Fibroblast of skin of left quadriceps (primary cell): ENCODE results near the gene CDC14A.

Experiments
- DNase-seq, 2 experiments: peaks; one replicate each; pipeline ENCODE4 v3.0.0-alpha.2; 2013; ENCODE audit warnings: low read depth in 2 of 2

The CDC14A gene

GRCh38 chr1:100445565-100445964 lies 93.3 kb downstream of the CDC14A start:
- no peak for DNase-seq

GRCh38 chr1:100448366-100448765 lies 96.1 kb downstream of the CDC14A start:
- no peak for DNase-seq

GRCh38 chr1:100449477-100449876 lies 97.2 kb downstream of the CDC14A start:
- DNase-seq = no peak

- DNase-seq = no peak
Measured at GRCh38 chr1:100452641-100453040, 100.3 kb downstream of the CDC14A start.

GRCh38 chr1:100455478-100456072 lies 103.3 kb downstream of the CDC14A start:
- no peak for DNase-seq

GRCh38 chr1:100456880-100457279 lies 104.6 kb downstream of the CDC14A start:
- DNase-seq = no peak

- no peak for DNase-seq
Measured at GRCh38 chr1:100457683-100458082, 105.4 kb downstream of the CDC14A start.

GRCh38 chr1:100458661-100459357 lies 106.5 kb downstream of the CDC14A start:
- DNase-seq = no peak

- peak; percentile 60 to 67 for DNase-seq
Measured at GRCh38 chr1:100459358-100460114, 107.2 kb downstream of the CDC14A start.

- DNase-seq = no peak
Measured at GRCh38 chr1:100461222-100461621, 108.9 kb downstream of the CDC14A start.

GRCh38 chr1:100462326-100463025 lies 110.2 kb downstream of the CDC14A start:
- no peak for DNase-seq

GRCh38 chr1:100463791-100464424 lies 111.6 kb downstream of the CDC14A start:
- peak; percentile 42 to 49 for DNase-seq

- DNase-seq = no peak
Measured at GRCh38 chr1:100469578-100469977, 117.3 kb downstream of the CDC14A start.

- DNase-seq = no peak
Measured at GRCh38 chr1:100474834-100475233, 122.5 kb downstream of the CDC14A start.

GRCh38 chr1:100476735-100477290 lies 124.5 kb downstream of the CDC14A start:
- DNase-seq = no peak

- DNase-seq = no peak
Measured at GRCh38 chr1:100478816-100479215, 126.5 kb downstream of the CDC14A start.

GRCh38 chr1:100479620-100480338 lies 127.5 kb downstream of the CDC14A start:
- DNase-seq = no peak

- no peak for DNase-seq
Measured at GRCh38 chr1:100481303-100481702, 129.0 kb downstream of the CDC14A start.

- DNase-seq = no peak
Measured at GRCh38 chr1:100482167-100482566, 129.9 kb downstream of the CDC14A start.

- no peak for DNase-seq
Measured at GRCh38 chr1:100482748-100483147, 130.4 kb downstream of the CDC14A start.

GRCh38 chr1:100483230-100483629 lies 130.9 kb downstream of the CDC14A start:
- DNase-seq = no peak
